Right lobe of liver (tissue), 6 donors: ENCODE data around the gene PRKAG2. TPM values are rescaled to one million over a fixed set of nuclear protein-coding genes. Genes with fewer than 3 reads are reported as not detected.

Source experiments
- ATAC-seq, 4 donors: fragments of 200-7000 bp; cut with Tn5 transposase; one replicate each; pipeline ENCODE4 v1.9.1; 2020; ENCODE audit warnings: mild to moderate bottlenecking in 4 of 4, moderate library complexity in 4 of 4
- DNase-seq, 3 donors: peaks; one replicate each; pipeline ENCODE4 v3.0.0-alpha.2; 2020
- H3K27ac ChIP-seq, 3 donors: fragments of 200-600 bp; one replicate each; pipeline ENCODE4 v1.8.0; 2022
- H3K27me3 ChIP-seq, 2 donors: fragments of 200-600 bp; one replicate each; pipeline ENCODE4 v1.8.0; 2022
- H3K36me3 ChIP-seq, 4 donors: fragments of 200-600 bp; sonication (generic) in 1 of 4; one replicate each; pipeline versions ENCODE4 v1.5.1 to v1.8.0; 2017 to 2022; ENCODE audit warnings: control low read depth in 1 of 4
- H3K4me1 ChIP-seq, 4 donors: fragments of 200-600 bp; sonication (generic) in 1 of 4; one replicate each; pipeline versions ENCODE4 v1.5.1 to v1.8.0; 2017 to 2022; ENCODE audit warnings: control low read depth in 1 of 4
- H3K4me3 ChIP-seq, 3 donors: fragments of 200-600 bp; one replicate each; pipeline ENCODE4 v1.8.0; 2022
- H3K9me3 ChIP-seq, 4 donors: fragments of 200-600 bp; sonication (generic) in 1 of 4; one replicate each; pipeline versions ENCODE4 v1.5.1 to v1.8.0; 2017 to 2022; ENCODE audit warnings: control low read depth in 1 of 4
- CTCF ChIP-seq, 4 donors: fragments of 200-600 bp in 3 of 4; fragments of 450-650 bp in 1 of 4; IDR thresholded peaks; one replicate each; pipeline versions ENCODE4 v1.5.1 to v1.8.0; 2016 to 2022; ENCODE audit warnings: antibody characterized with exemption in 4 of 4, mild to moderate bottlenecking in 2 of 4
- POLR2A ChIP-seq: fragments of 450-650 bp; IDR thresholded peaks from one replicate; pipeline ENCODE4 v1.6.1; 2017; ENCODE audit warnings: antibody characterized with exemption, mild to moderate bottlenecking
- WGBS: methylation state at CpG from one replicate; pipeline ENCODE4 v1.1.6; 2018; ENCODE audit warnings: low coverage, low lambda C conversion rate; ENCODE audit not compliant: insufficient coverage; ENCODE audit errors: missing lambda C conversion rate; 5-methylcytosine and 5-hydroxymethylcytosine counted together
- intact Hi-C, 2 donors: fragments of 100-400 bp; cut with DNase I; formaldehyde crosslinking; loops; one replicate each; pipeline versions ENCODE4 v1.11.2 to v1.14.1; 2022
- total RNA-seq, 6 experiments: library from RNA; depleted of rRNA in 2 of 6; stranded (reverse); fragments of >200 nt in 2 of 6; fragmentation: NEBNext Ultra II Directional in 3 of 6; extraction: Animal tissue kit (Norgen Biotek cat#: 25700) in 3 of 6; gene quantifications; one replicate each; pipeline versions ENCODE4 v1.1.0 to v1.2.4, GENCODE V29; 2016 to 2023
- donor health status: DM: no; HTN: yes; CAD: no.
- donor health status: DM: no; HTN: no; CAD: no.
- donor health status: DM: no; HTN: no; CAD: no.
- donor health status: DM: no; HTN: yes; CAD: no.
- donor health status: DM: no; HTN: yes; CAD: no.

The PRKAG2 gene
- total RNA-seq, 6 experiments from 2014 or later = 20.6 to 63.6 (median 29.5) TPM

- intact Hi-C loops = no loop called here
Measured at GRCh38 chr7:151893405-151893923, 16.5 kb upstream of the PRKAG2 start.

GRCh38 chr7:151891753-151892152, 14.8 kb upstream of the PRKAG2 start:
- no peak for TF ChIP-seq CTCF (IDR thresholded peaks at IDR 0.05)
- TF ChIP-seq POLR2A = no peak

More at GRCh38 chr7:151893405-151893923, 16.5 kb upstream of the PRKAG2 start:
- ATAC-seq = no peak
- 79% methylated on average over 5 of the region's 9 CpGs for WGBS
- H3K27me3 ChIP-seq = no peaks in the 10 kb centered on the region
- H3K36me3 ChIP-seq = no peaks in the 10 kb centered on the region
- no peaks in the 10 kb centered on the region for H3K4me1 ChIP-seq
- no peaks in the 10 kb centered on the region for H3K9me3 ChIP-seq
- H3K4me3 ChIP-seq = no peak overlapping the region
- DNase-seq = peak in 1 of 3 donors; percentile 37
- TF ChIP-seq CTCF (IDR thresholded peaks at IDR 0.05) = no peak
- no peak for TF ChIP-seq POLR2A
- H3K27ac ChIP-seq = no peak overlapping the region

GRCh38 chr7:151891182-151891581, 14.3 kb upstream of the PRKAG2 start:
- DNase-seq = peak in 1 of 3 donors; percentile 22

More at GRCh38 chr7:151891753-151892152, 14.8 kb upstream of the PRKAG2 start:
- Histone ChIP-seq H3K4me3 (no peak overlapping the region), H3K27ac (no peak overlapping the region), H3K9me3 (no peaks in the 10 kb centered on the region), H3K27me3 (no peaks in the 10 kb centered on the region), H3K36me3 (no peaks in the 10 kb centered on the region), H3K4me1 (no peaks in the 10 kb centered on the region)
- peak in 1 of 3 donors; percentile 18 for DNase-seq
- no peak for ATAC-seq
- intact Hi-C loops = no loop called here
- WGBS = 62% methylated on average over 6 of the region's 9 CpGs

GRCh38 chr7:151890355-151891004, 13.6 kb upstream of the PRKAG2 start:
- Histone ChIP-seq H3K27ac (no peak overlapping the region), H3K27me3 (no peaks in the 10 kb centered on the region), H3K4me3 (no peak overlapping the region), H3K4me1 (no peaks in the 10 kb centered on the region), H3K36me3 (no peaks in the 10 kb centered on the region), H3K9me3 (no peaks in the 10 kb centered on the region)
- ATAC-seq = peak in 1 of 4 donors; percentile 12
- peak in 1 of 3 donors; percentile 27 for DNase-seq
- intact Hi-C loops = no loop called here
- TF ChIP-seq POLR2A = no peak
- no peak for TF ChIP-seq CTCF (IDR thresholded peaks at IDR 0.05)
- WGBS = 83% methylated on average over 8 of the region's 12 CpGs

More at GRCh38 chr7:151891182-151891581, 14.3 kb upstream of the PRKAG2 start:
- H3K9me3 ChIP-seq = no peaks in the 10 kb centered on the region
- intact Hi-C loops = no loop called here
- H3K27ac ChIP-seq = no peak overlapping the region
- H3K27me3 ChIP-seq = no peaks in the 10 kb centered on the region
- TF ChIP-seq POLR2A = no peak
- no peak for TF ChIP-seq CTCF (IDR thresholded peaks at IDR 0.05)
- ATAC-seq = no peak
- H3K4me3 ChIP-seq = no peak overlapping the region
- H3K4me1 ChIP-seq = no peaks in the 10 kb centered on the region
- WGBS = 60% methylated on average over 1 of the region's 7 CpGs
- no peaks in the 10 kb centered on the region for H3K36me3 ChIP-seq
